GM19452 (cell line): ENCODE data around the gene LRCOL1.
"Not testable (repeated sequence)": the region's sequence is repeated elsewhere in the genome, so short reads cannot be mapped to it uniquely, and the experiment has no call there.

ENCODE experiments used
- ATAC-seq: cut with Tn5 transposase; IDR thresholded peaks from one replicate; pipeline ENCODE4 v1.9.1; 2021; ENCODE audit not compliant: unreplicated experiment

Gene LRCOL1

DNA sequence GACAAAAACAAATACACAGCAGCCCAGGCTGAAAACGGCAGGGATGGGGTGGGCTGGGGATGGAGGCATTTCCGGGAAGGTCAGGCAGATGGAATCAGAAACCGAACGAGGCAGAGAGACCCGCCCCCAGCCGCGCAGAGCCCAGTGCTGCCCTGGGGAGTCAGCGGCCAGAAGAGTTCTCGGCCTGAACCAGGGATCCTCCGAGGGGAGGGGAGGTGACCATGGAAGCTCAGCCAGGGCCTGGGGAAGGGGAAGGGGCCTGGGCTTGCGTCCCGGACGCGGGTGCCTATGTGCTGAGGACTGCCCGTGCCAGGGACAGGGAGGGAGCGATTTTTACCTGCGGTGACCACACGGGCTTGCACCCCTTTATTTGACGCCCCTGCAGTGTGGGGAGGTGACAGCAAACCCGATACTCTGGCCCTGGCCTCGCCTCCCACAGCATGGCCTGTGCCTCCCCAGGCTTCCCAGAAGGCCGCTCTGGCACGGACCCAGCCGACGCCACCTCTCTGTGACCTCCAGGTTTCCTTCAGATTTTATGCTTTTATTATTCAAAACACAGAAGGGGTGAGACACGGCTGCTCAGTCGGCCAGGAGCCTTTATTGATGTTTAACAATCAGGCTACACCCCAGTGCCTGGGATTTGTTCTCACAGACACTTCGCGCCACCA is 7.7 kb downstream of the LRCOL1 start:
- ATAC-seq: no peak

DNA sequence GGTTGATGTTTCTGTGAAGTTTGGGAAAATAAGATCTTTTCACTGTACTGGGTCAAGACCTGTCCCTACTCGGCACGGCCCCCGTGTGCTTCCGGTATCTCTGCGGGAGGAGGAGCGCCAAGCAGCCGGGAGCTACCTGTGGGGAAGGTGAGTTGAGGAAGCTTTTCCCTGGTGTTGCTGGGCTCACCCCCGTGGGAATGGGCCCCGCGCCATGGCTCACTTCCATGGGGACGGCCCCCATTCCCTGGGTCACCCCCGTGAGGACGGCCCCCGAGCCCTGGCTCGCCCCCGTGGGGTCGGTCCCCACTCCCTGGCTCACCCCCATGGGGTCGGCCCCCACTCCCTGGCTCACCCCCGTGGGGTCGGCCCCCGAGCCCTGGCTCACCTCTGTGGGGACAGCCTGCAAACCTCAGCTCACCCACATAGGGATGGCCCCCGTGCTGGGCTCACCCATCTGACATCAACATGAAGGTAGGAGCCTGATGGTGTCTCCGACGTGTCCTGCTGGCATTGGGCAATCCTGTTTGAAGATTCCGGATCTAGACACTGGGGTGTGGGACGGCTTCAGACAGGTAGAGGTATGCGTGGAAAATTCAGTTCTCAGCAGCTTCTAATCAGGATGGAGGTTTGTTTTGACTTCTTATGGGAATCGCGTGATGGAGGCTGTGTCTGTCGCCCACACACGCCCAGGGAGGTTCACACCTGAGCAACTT is 9.1 kb downstream of the LRCOL1 start:
- no peak for ATAC-seq

DNA sequence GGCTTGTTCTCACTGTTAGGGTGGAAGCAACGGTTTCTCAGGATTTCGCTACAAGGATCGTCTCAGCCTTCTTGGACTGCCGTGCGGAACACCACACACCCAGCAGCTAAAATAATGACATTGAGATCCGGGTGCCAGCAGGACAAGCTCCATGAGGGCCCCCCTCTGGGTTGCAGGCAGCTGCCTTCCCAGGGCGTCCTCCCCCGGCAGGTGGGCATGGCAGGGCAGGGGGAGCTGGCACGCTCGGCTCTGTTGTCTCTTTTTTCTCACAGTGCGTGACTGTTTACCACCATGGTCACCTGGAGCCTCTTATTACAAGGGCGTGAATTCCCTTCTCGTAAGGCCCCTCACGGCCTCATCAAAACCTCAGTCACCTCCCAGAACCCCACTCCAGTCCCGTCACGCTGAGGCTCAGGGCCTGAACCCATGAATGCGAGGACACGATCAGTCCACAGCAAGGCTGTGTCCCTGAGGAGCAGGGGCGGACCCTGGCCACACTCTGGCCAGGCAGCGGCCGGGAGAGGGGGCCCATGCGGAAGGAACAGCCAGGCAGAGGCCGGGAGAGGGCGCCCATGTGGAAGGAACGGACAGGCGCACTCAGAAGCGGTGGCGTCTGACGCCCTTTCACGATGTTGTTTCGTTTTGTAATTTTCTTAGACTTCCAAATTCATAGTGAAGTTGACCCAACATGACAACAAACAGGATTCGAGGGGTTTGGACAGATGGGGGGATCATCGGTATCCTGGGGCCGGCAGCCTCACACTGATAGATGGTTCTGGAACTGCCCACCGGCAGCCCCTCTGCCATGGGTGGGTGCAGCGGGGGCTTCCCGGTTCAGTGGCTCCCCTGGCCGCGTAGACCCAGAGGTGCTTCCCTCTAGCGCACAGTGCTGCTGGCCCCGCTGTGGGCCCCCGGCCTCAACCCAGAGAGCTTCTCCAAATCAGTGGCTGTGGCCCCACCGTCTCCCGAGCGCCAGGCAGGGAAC is 10.0 kb downstream of the LRCOL1 start:
- no peak for ATAC-seq

DNA sequence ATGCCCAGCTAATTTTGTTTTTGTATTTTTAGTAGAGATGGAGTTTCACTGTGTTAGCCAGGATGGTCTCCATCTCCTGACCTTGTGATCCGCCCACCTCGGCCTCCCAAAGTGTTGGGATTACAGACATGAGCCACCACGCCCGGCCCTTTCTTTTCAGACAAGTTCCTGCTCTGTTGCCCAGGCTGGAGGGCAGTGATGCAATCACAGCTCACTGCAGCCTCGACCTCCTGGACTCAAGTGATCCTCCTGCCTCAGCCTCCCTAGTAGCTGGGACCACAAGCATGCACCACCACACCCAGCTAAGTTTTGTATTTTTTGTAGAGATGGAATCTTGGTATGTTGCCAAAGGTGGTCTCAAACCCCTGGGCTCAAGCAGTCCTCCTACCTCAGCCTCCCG is 10.9 kb downstream of the LRCOL1 start:
- not testable (repeated sequence) for ATAC-seq

DNA sequence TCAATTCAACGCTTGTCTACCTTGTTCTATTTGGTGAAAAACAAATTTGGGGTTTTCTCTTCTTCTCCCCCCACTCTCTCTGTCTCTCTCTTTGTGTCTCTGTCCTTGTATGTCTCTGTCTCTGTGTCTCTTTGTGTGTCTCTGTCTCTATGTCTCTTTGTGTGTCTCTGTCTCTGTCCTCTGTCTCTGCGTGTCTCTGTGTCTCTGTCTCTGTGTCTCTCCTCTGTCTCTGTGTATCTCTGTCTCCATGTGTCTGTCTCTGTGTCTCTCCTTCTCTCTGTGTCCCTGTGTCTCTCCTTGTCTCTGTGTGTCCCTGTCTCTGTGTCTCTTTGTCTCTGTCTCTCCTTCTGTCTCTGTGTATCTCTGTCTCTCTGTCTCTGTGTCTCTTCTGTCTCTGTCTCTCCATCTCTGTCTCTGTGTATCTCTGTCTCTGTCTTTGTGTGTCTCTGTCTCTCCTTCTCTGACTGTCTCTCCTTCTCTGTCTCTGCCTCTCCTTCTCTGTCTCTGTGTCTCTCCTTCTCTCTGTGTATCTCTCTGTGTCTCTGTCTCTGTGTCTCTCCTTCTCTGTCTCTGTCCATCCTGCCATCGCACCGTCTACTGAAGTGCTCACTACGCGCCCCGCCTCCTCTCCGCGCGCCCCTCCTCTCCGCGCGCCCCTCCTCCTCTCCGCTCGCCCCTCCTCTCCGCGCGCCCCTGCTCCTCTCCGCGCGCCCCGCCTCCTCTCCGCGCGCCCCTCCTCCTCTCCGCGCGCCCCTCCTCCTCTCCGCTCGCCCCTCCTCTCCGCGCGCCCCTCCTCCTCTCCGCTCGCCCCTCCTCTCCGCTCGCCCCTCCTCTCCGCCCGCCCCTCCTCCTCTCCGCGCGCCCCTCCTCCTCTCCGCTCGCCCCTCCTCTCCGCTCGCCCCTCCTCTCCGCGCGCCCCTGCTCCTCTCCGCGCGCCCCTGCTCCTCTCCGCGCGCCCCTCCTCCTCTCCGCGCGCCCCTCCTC is 12.8 kb downstream of the LRCOL1 start:
- ATAC-seq: no peak

DNA sequence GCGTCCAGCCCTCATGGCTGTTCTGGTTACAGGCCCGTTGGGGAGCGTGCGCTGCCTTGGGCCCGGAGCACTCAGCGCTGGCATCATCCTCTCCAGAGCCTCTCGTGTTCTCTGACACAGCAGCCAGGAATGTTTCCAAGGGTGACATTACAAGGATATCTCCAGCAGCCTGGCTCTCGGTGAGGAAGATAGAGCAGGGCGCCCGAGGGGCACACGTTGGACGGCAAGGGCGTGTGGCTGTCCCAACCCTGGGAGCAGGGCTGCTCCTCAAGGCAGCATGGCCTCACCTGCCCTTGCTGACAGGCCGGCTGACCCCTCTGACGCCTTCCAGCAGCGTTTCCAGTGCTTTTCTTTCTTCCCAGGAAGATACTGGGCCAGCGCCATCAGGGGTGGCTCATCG is 14.4 kb downstream of the LRCOL1 start:
- ATAC-seq: no peak

DNA sequence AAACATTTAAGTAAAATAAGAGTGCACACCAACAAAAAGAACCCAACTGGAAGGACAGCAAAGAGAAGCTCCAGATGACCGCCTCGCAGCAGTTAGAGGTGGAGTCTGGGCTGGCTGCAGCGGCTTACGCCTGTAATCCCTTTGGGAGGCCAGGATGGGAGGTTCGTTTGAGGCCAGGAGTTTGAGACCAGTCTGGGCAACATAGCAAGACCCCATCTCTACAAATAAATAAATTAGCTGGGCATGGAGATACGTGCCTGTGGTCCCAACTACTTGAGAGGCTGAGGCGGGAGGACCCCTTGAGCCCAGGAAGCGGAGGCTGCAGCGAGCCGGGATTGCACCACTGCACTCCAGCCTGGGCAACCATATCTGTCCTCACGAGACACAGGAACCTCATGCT is 15.2 kb downstream of the LRCOL1 start:
- no peak for ATAC-seq

DNA sequence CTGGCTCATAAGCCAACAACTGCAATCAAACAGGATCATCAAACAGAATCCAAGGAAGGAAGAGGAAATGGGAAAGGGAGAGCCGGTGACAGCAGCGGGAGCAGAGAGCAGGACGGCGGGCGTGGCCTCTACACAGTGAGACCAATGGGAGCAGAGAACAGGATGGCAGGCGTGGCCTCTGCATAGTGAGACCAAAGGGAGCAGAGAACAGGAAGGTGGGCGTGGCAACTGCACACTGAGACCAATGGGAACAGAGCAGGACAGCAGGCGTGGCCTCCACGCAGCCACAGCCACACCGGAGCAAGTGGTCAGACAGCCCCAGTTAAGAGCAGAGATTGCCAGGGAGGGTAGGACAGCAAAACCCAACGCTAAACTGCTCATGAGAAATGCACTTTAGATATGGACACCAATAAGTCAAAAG is 16.4 kb downstream of the LRCOL1 start:
- no peak for ATAC-seq

DNA sequence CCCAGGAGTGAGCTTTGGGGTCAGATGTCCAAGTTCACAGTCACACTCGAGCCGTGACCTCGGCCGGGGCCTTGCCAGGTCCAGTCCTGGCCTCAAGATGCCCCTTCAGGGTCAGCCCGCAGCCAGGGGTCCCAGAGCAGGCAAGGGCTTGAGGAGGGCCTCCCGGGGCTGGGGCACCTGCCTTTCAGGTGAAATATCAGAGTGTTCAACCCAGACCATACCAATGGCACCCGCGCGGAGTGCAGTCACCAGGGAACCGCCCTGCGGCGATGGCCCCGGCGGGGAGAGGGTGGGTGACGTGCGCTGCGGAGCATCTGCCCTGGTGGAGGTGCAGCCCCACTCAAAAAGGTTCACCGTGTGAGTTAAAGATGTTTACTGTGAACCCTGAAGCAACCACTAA is 16.9 kb downstream of the LRCOL1 start:
- no peak for ATAC-seq

DNA sequence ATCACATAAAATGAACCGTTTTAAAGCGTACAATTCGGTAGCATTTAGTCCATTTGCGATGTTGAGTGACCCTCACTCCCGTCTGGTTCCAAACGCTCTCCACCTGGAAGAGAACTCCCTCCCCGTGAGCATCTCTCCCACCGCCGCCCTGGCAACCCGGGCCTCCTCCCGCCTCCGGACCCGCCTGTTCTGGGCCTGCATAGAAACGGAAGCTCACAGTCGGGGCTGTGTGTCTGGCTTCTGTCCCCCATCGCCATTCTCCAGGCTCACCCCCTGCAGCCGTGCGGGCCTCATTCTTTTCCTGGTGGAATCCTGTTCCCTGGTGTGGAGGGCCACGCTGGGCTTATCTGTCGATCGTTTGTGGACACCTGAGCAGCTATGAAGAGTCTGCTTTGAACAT is 17.3 kb downstream of the LRCOL1 start:
- ATAC-seq: no peak

DNA sequence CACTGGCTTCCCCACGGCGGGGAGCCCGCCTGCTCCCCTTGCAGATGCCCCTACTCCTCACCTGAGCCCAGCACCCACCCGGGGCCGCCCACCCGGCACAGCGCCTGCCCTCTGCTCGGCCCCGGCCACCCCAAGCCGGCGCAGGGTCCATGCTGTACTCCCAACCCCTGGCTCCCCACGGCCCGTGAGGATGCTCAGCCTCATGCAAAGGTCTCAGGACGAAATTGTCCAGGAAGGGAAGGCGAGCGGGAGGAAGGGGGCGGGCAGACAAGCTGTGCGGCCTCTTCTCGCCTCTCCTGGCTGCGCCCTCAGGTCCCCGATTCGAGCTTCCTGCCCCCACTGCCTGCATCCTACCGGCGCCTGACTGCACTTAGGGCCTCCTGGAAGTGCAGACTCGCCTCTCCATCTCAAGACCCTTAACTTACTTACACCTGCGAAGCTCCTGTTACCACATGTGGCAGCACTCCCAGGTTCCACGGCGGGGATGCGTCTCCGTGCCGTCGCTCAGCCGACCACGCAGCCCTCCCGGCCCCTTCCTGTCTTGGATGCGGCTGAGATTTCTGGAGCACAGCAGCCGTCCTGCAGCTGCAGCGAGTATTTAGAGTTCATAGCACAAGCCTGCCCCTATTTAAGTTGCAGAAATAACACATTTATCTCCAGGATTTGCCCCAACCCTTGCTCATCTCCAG is 18.0 kb downstream of the LRCOL1 start:
- ATAC-seq: no peak

DNA sequence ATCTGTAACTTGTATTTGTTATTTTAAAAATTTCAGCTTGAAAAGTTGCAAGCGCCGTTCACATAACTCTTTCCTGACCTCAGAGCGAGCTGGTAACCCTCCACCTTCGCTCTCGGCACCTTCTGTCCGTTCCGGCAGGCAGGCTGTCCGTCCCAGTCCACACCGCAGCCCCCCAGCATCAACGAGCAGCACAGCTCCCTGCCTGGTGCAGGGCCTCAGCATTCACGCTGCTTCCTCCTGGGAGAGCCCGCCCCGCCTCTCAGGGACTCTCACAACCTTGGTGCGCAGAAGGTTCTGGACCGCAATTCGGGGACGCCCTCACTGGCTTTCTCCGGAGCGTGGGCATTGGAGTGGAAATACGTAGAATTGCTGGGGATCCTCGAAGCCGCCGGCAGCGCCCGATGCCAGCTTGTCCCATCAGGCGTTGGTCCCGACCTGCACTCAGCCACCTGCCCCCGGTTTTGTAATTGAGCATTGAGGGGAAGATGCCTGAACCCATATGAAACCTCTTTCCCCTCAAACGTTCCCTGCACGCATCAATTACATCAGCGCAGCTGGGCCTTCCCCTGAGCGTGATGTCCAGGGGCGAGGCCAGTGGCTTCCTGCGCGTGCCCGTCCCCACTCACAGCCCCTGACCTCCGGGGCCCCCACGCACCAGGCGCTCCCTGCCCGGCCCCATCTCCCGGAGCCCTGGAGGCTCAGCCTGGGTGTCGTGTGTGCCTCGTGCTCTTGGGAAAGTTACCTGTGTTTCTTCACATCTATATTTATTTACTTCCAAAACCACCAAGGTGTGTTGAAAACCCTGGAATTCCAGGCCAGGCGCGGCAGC is 19.1 kb downstream of the LRCOL1 start:
- no peak for ATAC-seq

DNA sequence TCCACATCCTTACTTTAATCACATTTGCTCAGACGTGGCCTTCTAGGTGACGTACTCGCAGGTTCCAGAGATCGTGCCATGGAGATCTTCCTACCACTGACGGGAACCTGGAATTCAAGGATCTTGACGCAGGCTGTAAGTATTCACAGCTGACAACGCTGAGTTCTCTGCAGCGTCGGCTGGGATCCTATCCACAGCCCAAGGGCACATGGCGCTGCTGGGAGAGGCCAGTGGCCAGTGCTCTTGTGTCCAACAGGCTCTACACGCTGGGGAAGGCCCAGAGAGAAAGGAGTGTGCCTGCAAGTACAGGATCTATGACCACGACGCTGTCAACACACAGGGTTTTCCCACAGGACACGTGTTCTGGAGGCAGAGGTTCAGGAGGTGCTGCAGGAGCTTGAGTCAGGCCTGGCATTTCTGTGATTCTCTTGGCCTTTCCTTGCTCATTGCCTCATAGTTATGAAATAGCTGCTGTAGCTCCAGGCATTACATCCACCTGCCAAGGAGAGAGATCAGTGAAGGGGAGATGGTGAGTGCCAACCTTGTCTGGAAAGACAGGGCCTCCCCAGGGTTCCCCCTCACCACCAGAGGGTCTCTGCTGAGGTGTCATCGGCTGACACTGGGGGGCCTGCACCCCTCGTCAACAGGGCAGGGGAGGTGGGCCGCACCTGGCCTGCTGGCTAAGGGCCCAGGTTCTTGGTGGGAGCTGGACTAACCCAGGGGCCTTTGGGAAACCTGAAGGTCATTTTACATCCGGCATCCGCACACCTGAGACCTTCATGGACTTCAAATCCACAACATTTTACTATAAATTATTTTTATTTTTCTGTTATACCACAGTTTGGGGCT is 21.3 kb downstream of the LRCOL1 start:
- ATAC-seq: no peak

DNA sequence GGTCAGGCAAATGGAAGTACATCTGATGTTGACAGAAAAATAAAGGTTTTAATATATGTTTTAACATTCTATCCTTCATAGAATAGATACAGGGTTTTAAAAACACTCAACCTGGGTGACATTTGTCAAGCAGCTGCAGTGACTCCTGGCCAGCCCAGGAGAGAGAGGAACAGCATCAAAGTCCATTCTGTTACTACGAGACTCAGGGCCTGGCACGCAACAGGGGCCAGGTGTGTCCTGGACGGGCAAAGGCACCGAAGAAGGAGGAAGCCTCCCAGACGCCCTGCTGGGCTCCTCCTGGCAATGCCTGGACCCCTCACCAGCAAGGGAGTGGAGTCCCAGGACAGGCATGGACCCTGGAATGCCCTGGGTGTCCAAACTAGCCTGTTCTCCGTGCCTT is 22.1 kb downstream of the LRCOL1 start:
- no peak for ATAC-seq

DNA sequence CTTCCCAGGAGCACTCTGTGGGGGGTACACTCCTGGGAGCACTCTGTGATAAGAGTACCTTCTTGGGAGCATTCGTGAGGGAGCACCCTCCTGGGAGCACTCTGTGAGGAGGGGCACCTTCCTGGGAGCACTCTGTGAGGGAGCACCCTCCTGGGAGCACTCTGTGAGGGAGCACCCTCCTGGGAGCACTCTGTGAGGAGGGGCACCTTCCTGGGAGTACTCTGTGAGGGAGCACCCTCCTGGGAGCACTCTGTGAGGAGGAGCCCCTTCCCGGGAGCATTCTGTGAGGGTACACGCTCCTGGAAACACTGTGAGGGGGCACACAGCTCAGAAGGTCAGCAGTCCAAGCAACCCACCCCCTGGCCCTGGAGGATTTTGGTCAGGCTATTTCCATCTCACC is 22.6 kb downstream of the LRCOL1 start:
- ATAC-seq: no peak

DNA sequence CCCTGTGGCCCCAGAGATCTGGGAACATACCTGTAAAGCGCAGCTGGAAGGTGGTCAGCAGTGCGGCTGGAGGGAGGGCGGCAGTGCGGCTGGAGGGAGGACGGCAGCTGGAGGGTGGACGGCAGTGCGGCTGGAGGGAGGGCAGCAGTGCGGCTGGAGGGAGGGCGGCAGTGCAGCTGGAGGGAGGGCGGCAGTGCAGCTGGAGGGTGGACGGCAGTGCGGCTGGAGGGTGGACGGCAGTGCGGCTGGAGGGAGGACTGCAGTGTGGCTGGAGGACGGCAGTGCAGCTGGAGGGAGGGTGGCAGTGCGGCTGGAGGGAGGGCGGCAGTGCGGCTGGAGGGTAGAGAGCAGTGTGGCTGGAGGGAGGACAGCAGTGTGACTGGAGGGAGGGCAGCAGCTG is 23.5 kb downstream of the LRCOL1 start:
- no peak for ATAC-seq

DNA sequence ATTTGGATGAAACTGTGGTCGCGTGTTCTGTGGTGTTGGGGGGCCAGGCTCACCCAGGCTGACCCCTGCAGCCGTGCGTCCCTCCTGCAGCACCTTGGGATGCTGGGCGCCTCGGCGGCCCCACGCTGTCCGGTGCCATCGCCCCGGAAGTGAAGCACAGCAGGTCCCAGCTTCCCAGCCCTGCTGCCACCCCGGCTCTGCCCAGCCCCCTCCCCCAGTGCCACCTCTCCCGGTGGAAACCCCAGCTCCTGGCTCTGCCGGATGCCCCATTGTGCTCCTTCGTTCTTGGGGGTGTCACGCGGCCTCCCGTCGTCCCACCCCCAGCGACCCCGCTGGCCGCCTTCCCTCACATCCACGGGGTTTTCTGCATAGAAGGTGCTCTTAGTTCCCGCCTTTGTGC is 25.2 kb downstream of the LRCOL1 start:
- no peak for ATAC-seq

DNA sequence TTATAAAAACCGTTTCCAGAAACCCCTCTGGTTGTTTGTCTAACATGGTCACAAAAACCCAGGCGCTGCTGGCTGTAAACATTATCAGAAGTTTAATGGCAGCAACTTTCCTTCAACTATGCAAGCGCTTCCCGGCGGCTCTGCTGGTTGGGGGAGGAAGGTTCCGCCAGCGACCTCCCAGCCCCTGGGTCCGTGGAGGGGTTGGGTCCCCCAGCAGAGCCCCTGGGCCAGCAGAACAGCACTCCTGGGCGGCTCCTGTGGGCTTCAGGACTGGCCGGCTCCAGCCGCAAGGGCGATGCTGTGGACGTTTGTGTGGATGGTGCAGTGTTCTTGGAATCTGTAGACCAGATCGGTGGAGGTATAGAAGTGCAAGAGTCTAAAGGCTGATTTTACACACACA is 26.0 kb downstream of the LRCOL1 start:
- no peak for ATAC-seq
